ENCODE results near the gene CX3CR1. TPM values are rescaled to one million over a fixed set of nuclear protein-coding genes. Genes with fewer than 3 reads are reported as not detected.
"Not testable (repeated sequence)": the region's sequence is repeated elsewhere in the genome, so short reads cannot be mapped to it uniquely, and the experiment has no call there.

CX3CR1 gene
- total and polyA plus RNA-seq, 4 donors: 0.18 to 6.5 (median 0.72) TPM

DNA sequence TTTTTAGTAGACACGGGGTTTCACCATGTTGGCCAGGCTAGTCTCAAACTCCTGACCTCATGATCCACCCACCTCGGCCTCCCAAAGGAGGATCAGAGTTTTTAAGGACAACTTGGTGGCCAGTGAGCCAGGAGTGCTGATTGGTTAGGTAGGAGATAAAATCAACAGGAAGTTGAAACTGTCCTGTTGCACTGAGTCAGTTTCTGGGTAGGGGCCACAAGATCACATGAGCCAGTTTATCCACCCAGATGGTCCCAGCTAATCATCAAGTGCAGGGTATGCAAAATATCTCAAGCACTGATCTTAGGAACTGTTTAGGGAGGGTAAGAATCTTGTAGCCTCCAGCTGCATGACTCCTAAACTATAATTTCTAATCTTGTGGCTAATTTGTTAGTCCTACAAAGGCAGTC lies 41.7 kb upstream of the CX3CR1 start:
- ATAC-seq (ENCODE audit: low FRiP score); H3K4me3 ChIP-seq (ENCODE audit: low read length in 2 of 2); H3K36me3 ChIP-seq (ENCODE audit: control insufficient read depth in 1 of 2, insufficient read depth in 2 of 2, low read length in 1 of 2); H3K27me3 ChIP-seq (ENCODE audit: control insufficient read depth in 1 of 2, insufficient read depth in 2 of 2, low read length in 1 of 2); intact Hi-C loops (cut with DNase I); H3K4me1 ChIP-seq (ENCODE audit: control insufficient read depth in 1 of 2, insufficient read depth in 2 of 2, low read length in 2 of 2); DNase-seq; H3K9me3 ChIP-seq (ENCODE audit: control insufficient read depth, low read length); H3K27ac ChIP-seq (ENCODE audit: low read depth in 1 of 2, low read length in 2 of 2): not testable (repeated sequence)
- 71 to 81% methylated on average over 2 of the region's 2 CpGs for WGBS, 2 donors

- no peaks in the 10 kb centered on the region for H3K9me3 ChIP-seq (ENCODE audit: control insufficient read depth, low read length)
- DNase-seq (no peak), ATAC-seq (ENCODE audit: low FRiP score) (no peak)
- no peak overlapping the region for H3K27ac ChIP-seq (ENCODE audit: low read depth in 1 of 2, low read length in 2 of 2)
- H3K4me3 ChIP-seq (ENCODE audit: low read length in 2 of 2): no peak overlapping the region
- H3K27me3 ChIP-seq (ENCODE audit: control insufficient read depth in 1 of 2, insufficient read depth in 2 of 2, low read length in 1 of 2): no peaks in the 10 kb centered on the region
- H3K4me1 ChIP-seq (ENCODE audit: control insufficient read depth in 1 of 2, insufficient read depth in 2 of 2, low read length in 2 of 2): no peaks in the 10 kb centered on the region
- intact Hi-C loops (cut with DNase I): no loop called here
- no peaks in the 10 kb centered on the region for H3K36me3 ChIP-seq (ENCODE audit: control insufficient read depth in 1 of 2, insufficient read depth in 2 of 2, low read length in 1 of 2)
Observed at GRCh38 chr3:39319249-39319648, 39.4 kb upstream of the CX3CR1 start.

DNA sequence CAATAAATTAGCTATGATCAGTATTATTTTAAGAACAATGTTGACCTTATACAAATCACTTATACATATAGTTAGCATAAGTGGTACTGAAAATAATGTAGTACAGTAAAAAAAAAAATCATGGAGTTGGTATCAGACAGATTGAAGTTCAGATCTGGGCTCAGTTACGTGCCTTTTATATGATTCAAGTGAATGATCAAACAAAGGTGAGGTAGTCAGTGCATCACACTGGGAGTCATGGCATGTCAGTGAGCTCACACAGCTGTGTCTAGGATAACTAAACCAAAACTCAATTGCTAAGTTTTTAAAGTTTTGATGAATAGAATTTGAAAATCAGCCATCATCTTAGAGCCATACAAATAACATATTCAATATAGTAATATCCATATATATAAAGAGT lies 38.5 kb upstream of the CX3CR1 start:
- no peak overlapping the region for H3K4me3 ChIP-seq (ENCODE audit: low read length in 2 of 2)
- no peak for ATAC-seq (ENCODE audit: low FRiP score)
- intact Hi-C loops (cut with DNase I): no loop called here

GRCh38 chr3:39317571-39318169 lies 37.8 kb upstream of the CX3CR1 start:
- DNase-seq (no peak), ATAC-seq (ENCODE audit: low FRiP score) (no peak)
- Histone ChIP-seq H3K36me3 (ENCODE audit: control insufficient read depth in 1 of 2, insufficient read depth in 2 of 2, low read length in 1 of 2) (no peaks in the 10 kb centered on the region), H3K4me1 (ENCODE audit: control insufficient read depth in 1 of 2, insufficient read depth in 2 of 2, low read length in 2 of 2) (no peaks in the 10 kb centered on the region), H3K9me3 (ENCODE audit: control insufficient read depth, low read length) (no peaks in the 10 kb centered on the region), H3K4me3 (ENCODE audit: low read length in 2 of 2) (no peak overlapping the region), H3K27ac (ENCODE audit: low read depth in 1 of 2, low read length in 2 of 2) (no peak overlapping the region), H3K27me3 (ENCODE audit: control insufficient read depth in 1 of 2, insufficient read depth in 2 of 2, low read length in 1 of 2) (no peaks in the 10 kb centered on the region)
- 75 to 76% methylated on average over 2 of the region's 2 CpGs for WGBS, 2 donors
- intact Hi-C loops (cut with DNase I): no loop called here

More for the DNA sequence above, 38.5 kb upstream of the CX3CR1 start:
- no peak overlapping the region for H3K27ac ChIP-seq (ENCODE audit: low read depth in 1 of 2, low read length in 2 of 2)
- no peaks in the 10 kb centered on the region for H3K9me3 ChIP-seq (ENCODE audit: control insufficient read depth, low read length)
- WGBS, 2 donors: 79 to 83% methylated on average over 1 of the region's 1 CpG
- no peaks in the 10 kb centered on the region for H3K36me3 ChIP-seq (ENCODE audit: control insufficient read depth in 1 of 2, insufficient read depth in 2 of 2, low read length in 1 of 2)
- H3K4me1 ChIP-seq (ENCODE audit: control insufficient read depth in 1 of 2, insufficient read depth in 2 of 2, low read length in 2 of 2): no peaks in the 10 kb centered on the region
- H3K27me3 ChIP-seq (ENCODE audit: control insufficient read depth in 1 of 2, insufficient read depth in 2 of 2, low read length in 1 of 2): no peaks in the 10 kb centered on the region
- no peak for DNase-seq

GRCh38 chr3:39315420-39315819 lies 35.6 kb upstream of the CX3CR1 start:
- 83 to 88% methylated on average over 1 of the region's 1 CpG for WGBS, 2 donors
- intact Hi-C loops (cut with DNase I): no loop called here
- Histone ChIP-seq H3K27me3 (ENCODE audit: control insufficient read depth in 1 of 2, insufficient read depth in 2 of 2, low read length in 1 of 2) (no peaks in the 10 kb centered on the region), H3K27ac (ENCODE audit: low read depth in 1 of 2, low read length in 2 of 2) (no peak overlapping the region), H3K4me3 (ENCODE audit: low read length in 2 of 2) (no peak overlapping the region), H3K36me3 (ENCODE audit: control insufficient read depth in 1 of 2, insufficient read depth in 2 of 2, low read length in 1 of 2) (no peaks in the 10 kb centered on the region), H3K9me3 (ENCODE audit: control insufficient read depth, low read length) (no peaks in the 10 kb centered on the region), H3K4me1 (ENCODE audit: control insufficient read depth in 1 of 2, insufficient read depth in 2 of 2, low read length in 2 of 2) (no peaks in the 10 kb centered on the region)
- DNase-seq: no peak
- ATAC-seq (ENCODE audit: low FRiP score): no peak

DNA sequence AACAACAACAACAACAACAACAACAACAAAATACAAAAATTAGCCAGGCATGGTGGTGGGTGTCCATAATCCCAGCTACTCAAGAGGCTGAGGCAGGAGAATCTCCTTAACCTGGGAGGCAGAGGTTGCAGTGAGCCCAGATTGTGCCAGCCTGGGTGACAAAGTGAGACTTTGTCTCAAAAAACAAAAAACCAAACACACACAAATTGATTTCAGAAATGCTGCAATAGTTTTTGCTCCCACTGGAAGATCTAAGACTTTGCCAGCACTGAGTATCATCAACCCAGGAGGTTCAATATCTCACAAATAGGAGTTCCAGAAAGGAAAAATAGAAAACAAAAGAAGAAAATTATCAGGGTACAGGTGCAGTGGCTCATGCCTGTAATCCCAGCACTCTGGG lies 33.5 kb upstream of the CX3CR1 start:
- intact Hi-C loops (cut with DNase I): no loop called here
- ATAC-seq (ENCODE audit: low FRiP score): no peak
- Histone ChIP-seq H3K4me1 (ENCODE audit: control insufficient read depth in 1 of 2, insufficient read depth in 2 of 2, low read length in 2 of 2) (no peaks in the 10 kb centered on the region), H3K27ac (ENCODE audit: low read depth in 1 of 2, low read length in 2 of 2) (no peak overlapping the region), H3K4me3 (ENCODE audit: low read length in 2 of 2) (no peak overlapping the region), H3K36me3 (ENCODE audit: control insufficient read depth in 1 of 2, insufficient read depth in 2 of 2, low read length in 1 of 2) (no peaks in the 10 kb centered on the region), H3K9me3 (ENCODE audit: control insufficient read depth, low read length) (no peaks in the 10 kb centered on the region), H3K27me3 (ENCODE audit: control insufficient read depth in 1 of 2, insufficient read depth in 2 of 2, low read length in 1 of 2) (no peaks in the 10 kb centered on the region)
- DNase-seq: no peak

- intact Hi-C loops (cut with DNase I): no loop called here
- DNase-seq (no peak), ATAC-seq (ENCODE audit: low FRiP score) (no peak)
- H3K27ac ChIP-seq (ENCODE audit: low read depth in 1 of 2, low read length in 2 of 2): no peak overlapping the region
- H3K9me3 ChIP-seq (ENCODE audit: control insufficient read depth, low read length): peaks cover 10% of the 10 kb centered on the region
- H3K4me3 ChIP-seq (ENCODE audit: low read length in 2 of 2): no peak overlapping the region
- no peaks in the 10 kb centered on the region for H3K27me3 ChIP-seq (ENCODE audit: control insufficient read depth in 1 of 2, insufficient read depth in 2 of 2, low read length in 1 of 2)
- H3K36me3 ChIP-seq (ENCODE audit: control insufficient read depth in 1 of 2, insufficient read depth in 2 of 2, low read length in 1 of 2): no peaks in the 10 kb centered on the region
- 80 to 84% methylated on average over 2 of the region's 2 CpGs for WGBS, 2 donors
- no peaks in the 10 kb centered on the region for H3K4me1 ChIP-seq (ENCODE audit: control insufficient read depth in 1 of 2, insufficient read depth in 2 of 2, low read length in 2 of 2)
Observed at GRCh38 chr3:39302178-39302577, 22.3 kb upstream of the CX3CR1 start.

DNA sequence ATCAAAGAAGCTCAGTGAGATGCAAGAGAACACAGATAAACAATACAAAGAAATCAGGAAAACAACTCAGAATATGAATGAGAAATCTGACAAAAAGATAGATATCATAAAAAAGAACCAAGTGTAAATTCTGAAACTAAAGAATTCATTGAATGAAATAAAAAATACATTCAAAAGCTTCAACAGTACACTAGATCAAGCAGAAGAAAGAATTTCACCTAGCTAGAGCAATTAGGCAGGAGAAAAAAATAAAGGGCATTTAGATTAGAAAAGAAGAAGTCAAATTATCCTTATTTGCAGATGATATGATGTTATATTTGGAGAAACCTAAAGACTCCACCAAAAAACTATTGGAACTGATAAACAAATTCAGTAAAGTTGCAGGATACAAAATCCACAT lies 19.4 kb upstream of the CX3CR1 start:
- H3K9me3 ChIP-seq (ENCODE audit: control insufficient read depth, low read length): peaks cover 7% of the 10 kb centered on the region
- H3K36me3 ChIP-seq (ENCODE audit: control insufficient read depth in 1 of 2, insufficient read depth in 2 of 2, low read length in 1 of 2): no peaks in the 10 kb centered on the region
- no peak overlapping the region for H3K27ac ChIP-seq (ENCODE audit: low read depth in 1 of 2, low read length in 2 of 2)
- ATAC-seq (ENCODE audit: low FRiP score): no peak
- no peak for DNase-seq
- no peaks in the 10 kb centered on the region for H3K27me3 ChIP-seq (ENCODE audit: control insufficient read depth in 1 of 2, insufficient read depth in 2 of 2, low read length in 1 of 2)
- intact Hi-C loops (cut with DNase I): no loop called here
- H3K4me1 ChIP-seq (ENCODE audit: control insufficient read depth in 1 of 2, insufficient read depth in 2 of 2, low read length in 2 of 2): no peaks in the 10 kb centered on the region
- H3K4me3 ChIP-seq (ENCODE audit: low read length in 2 of 2): no peak overlapping the region

- Histone ChIP-seq H3K4me1 (ENCODE audit: control insufficient read depth in 1 of 2, insufficient read depth in 2 of 2, low read length in 2 of 2) (no peaks in the 10 kb centered on the region), H3K36me3 (ENCODE audit: control insufficient read depth in 1 of 2, insufficient read depth in 2 of 2, low read length in 1 of 2) (no peaks in the 10 kb centered on the region), H3K9me3 (ENCODE audit: control insufficient read depth, low read length) (peaks cover 4% of the 10 kb centered on the region), H3K27ac (ENCODE audit: low read depth in 1 of 2, low read length in 2 of 2) (no peak overlapping the region), H3K27me3 (ENCODE audit: control insufficient read depth in 1 of 2, insufficient read depth in 2 of 2, low read length in 1 of 2) (no peaks in the 10 kb centered on the region), H3K4me3 (ENCODE audit: low read length in 2 of 2) (no peak overlapping the region)
- ATAC-seq (ENCODE audit: low FRiP score) (no peak), DNase-seq (no peak)
- WGBS, 2 donors: 83 to 85% methylated on average over 4 of the region's 4 CpGs
- intact Hi-C loops (cut with DNase I): no loop called here
Observed at GRCh38 chr3:39296197-39297077, 16.6 kb upstream of the CX3CR1 start.
